Nephron progenitor cell (in vitro differentiated cells): Measurements from ENCODE around the gene DYNC1I1.
A peak's percentile ranks its signal among the peaks of the same experiment; 100 is the strongest.

Experiments
- DNase-seq: peaks from one replicate; pipeline ENCODE4 v3.0.0; 2021
- H3K27ac Mint-ChIP-seq: 2 replicates; pipeline ENCODE4 v1.8.0; 2021; ENCODE audit warnings: mild to moderate bottlenecking, moderate library complexity, mixed read lengths
- H3K27me3 Mint-ChIP-seq: 2 replicates; pipeline ENCODE4 v1.8.0; 2021; ENCODE audit warnings: mild to moderate bottlenecking, low read depth, mixed read lengths; ENCODE audit not compliant: poor library complexity
- H3K36me3 Mint-ChIP-seq: 2 replicates; pipeline ENCODE4 v1.8.0; 2021; ENCODE audit warnings: low read depth, mixed read lengths
- H3K4me1 Mint-ChIP-seq: 2 replicates; pipeline ENCODE4 v1.8.0; 2021; ENCODE audit warnings: mixed read lengths
- H3K4me3 Mint-ChIP-seq: 2 replicates; pipeline ENCODE4 v1.8.0; 2021; ENCODE audit warnings: mild to moderate bottlenecking, moderate library complexity, mixed read lengths
- H3K9me3 Mint-ChIP-seq: 2 replicates; pipeline ENCODE4 v1.8.0; 2021; ENCODE audit warnings: mild to moderate bottlenecking, moderate library complexity, mixed read lengths
- TF ChIP-seq, protein P1 (sequence below): fragments of 200-600 bp; sonication (generic); IDR thresholded peaks from 2 replicates; pipeline ENCODE4 v1.5.0; 2021; ENCODE audit warnings: antibody characterized with exemption

Gene DYNC1I1

DNA sequence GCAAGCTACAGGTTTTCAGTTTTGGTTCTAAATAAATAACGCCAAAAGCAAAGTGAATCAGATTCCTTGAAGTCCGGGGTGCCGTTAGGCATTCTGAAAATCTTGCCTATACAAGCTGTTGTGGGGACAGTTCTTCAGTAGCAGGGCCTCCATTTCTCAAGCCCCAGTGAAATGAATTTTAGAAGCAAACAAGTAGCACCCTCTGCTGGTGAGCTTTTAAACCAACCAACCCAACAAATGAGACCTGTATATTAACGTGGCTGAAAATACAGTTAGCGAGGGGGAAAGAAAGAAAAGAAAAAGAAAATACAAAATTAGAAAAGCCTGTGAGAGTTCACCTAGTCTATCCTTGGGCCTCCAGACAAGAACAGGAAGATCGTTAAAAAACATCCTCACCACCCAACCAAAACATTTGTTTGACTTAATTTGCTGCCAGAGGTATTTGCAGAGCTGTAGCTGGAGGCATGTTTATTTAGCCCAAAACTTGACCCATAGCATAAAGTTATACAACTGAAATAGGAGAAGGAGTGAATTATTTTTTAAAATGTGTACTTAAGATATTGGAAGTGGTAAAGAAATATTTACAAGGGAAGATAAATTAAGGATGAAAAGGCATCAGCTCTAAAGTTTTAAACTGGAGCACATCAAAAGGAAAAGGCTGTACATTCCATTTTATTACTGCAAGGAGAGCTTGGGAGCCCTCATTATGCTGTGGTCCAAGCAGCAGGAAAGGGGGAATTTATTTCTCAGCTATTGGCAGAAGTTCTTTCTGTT, 98.9 kb downstream of the DYNC1I1 start:
- H3K27me3 Mint-ChIP-seq = peaks cover 12% of the 10 kb centered on the region
- peak; percentile 34 for DNase-seq
- H3K27ac Mint-ChIP-seq = no peak overlapping the region

GRCh38 chr7:95871896-95872295, 99.5 kb downstream of the DYNC1I1 start:
- Mint-ChIP-seq H3K4me3 (no peak overlapping the region), H3K27ac (no peak overlapping the region), H3K36me3 (peaks cover 7% of the 10 kb centered on the region), H3K9me3 (no peaks in the 10 kb centered on the region), H3K27me3 (peaks cover 12% of the 10 kb centered on the region), H3K4me1 (peaks cover 42% of the 10 kb centered on the region)
- TF ChIP-seq, protein P1, sequence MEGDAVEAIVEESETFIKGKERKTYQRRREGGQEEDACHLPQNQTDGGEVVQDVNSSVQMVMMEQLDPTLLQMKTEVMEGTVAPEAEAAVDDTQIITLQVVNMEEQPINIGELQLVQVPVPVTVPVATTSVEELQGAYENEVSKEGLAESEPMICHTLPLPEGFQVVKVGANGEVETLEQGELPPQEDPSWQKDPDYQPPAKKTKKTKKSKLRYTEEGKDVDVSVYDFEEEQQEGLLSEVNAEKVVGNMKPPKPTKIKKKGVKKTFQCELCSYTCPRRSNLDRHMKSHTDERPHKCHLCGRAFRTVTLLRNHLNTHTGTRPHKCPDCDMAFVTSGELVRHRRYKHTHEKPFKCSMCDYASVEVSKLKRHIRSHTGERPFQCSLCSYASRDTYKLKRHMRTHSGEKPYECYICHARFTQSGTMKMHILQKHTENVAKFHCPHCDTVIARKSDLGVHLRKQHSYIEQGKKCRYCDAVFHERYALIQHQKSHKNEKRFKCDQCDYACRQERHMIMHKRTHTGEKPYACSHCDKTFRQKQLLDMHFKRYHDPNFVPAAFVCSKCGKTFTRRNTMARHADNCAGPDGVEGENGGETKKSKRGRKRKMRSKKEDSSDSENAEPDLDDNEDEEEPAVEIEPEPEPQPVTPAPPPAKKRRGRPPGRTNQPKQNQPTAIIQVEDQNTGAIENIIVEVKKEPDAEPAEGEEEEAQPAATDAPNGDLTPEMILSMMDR = no peak
- no peak for DNase-seq

More for the DNA sequence above, 98.9 kb downstream of the DYNC1I1 start:
- peak overlapping the region; percentile 8 for H3K4me3 Mint-ChIP-seq
- no peaks in the 10 kb centered on the region for H3K9me3 Mint-ChIP-seq
- H3K4me1 Mint-ChIP-seq = peaks cover 42% of the 10 kb centered on the region
- peaks cover 3% of the 10 kb centered on the region for H3K36me3 Mint-ChIP-seq
- TF ChIP-seq, protein P1 = peak; percentile 67

DNA sequence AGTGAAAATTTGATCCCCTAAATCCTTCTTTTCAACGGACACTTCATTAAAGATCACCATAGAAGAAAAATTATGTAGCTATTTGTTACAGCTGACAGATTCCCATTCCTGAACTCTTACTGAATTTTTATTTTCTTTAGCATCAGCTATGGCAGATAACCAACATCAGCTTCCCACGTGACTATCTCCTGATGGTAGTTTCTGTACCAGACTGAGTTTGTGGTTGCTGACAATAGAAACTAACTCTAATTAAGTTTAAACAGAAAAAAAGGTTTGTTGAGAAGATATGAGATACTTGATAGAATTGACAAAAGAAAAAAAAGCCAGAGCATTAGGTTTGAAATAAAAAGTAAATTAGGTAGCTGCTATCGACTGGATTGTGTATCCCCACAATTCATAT, 101.8 kb downstream of the DYNC1I1 start:
- H3K4me1 Mint-ChIP-seq = peaks cover 42% of the 10 kb centered on the region

DNA sequence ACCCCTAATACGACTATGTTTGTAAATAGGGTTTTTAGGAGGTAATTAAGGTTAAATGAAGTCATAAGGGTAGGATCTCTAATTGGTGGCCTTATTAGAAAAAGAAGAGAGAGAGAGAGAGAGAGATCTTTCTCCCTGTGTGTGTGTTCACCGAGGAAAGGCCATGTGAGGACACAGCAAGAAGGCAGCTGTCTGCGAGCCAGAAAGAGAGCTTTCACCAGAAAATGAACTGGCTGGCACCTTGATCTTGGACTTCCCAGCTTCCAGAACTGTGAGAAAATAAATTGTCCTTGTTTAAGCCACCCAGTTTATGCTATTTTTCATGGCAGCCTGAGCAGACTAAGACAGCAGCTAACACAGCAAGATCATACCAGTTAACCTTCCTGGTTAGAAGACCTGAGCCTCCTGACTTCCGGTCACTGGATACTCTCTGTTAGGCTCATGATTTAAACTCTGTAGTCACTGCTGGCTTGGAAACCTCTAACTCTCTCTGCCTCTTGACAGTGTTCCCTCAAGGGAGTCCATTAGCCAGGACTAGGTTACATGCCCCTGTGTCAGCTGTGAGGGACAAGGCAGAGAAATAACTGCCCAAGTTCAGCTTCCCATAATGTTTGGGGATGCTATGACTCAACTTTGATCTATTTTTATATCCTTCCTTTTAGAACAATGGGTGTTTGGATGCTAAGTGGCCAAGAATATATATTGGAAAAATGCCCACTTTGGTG, 102.3 kb downstream of the DYNC1I1 start:
- Mint-ChIP-seq H3K27ac (peak overlapping the region; percentile 71), H3K27me3 (peaks cover 8% of the 10 kb centered on the region), H3K4me1 (peaks cover 38% of the 10 kb centered on the region), H3K9me3 (peaks cover 22% of the 10 kb centered on the region), H3K4me3 (no peak overlapping the region), H3K36me3 (peaks cover 13% of the 10 kb centered on the region)
- DNase-seq = no peak
- TF ChIP-seq, protein P1 = no peak

More for the DNA sequence above, 101.8 kb downstream of the DYNC1I1 start:
- H3K36me3 Mint-ChIP-seq = peaks cover 13% of the 10 kb centered on the region
- no peak overlapping the region for H3K4me3 Mint-ChIP-seq
- peak overlapping the region; percentile 71 for H3K27ac Mint-ChIP-seq
- TF ChIP-seq, protein P1 = no peak
- peaks cover 8% of the 10 kb centered on the region for H3K27me3 Mint-ChIP-seq
- H3K9me3 Mint-ChIP-seq = peaks cover 17% of the 10 kb centered on the region
- no peak for DNase-seq

- peaks cover 32% of the 10 kb centered on the region for H3K4me1 Mint-ChIP-seq
- H3K27me3 Mint-ChIP-seq = peaks cover 11% of the 10 kb centered on the region
- peaks cover 23% of the 10 kb centered on the region for H3K9me3 Mint-ChIP-seq
- peaks cover 13% of the 10 kb centered on the region for H3K36me3 Mint-ChIP-seq
- DNase-seq = no peak
- TF ChIP-seq, protein P1 = no peak
- no peak overlapping the region for H3K4me3 Mint-ChIP-seq
- no peak overlapping the region for H3K27ac Mint-ChIP-seq
These were observed 103.2 kb downstream of the DYNC1I1 start for GRCh38 chr7:95875519-95875918.
